ENCODE measurements around the gene HSFX2. TPM values are rescaled to one million over a fixed set of nuclear protein-coding genes. Genes with fewer than 3 reads are reported as not detected.
"Not testable (repeated sequence)": the region's sequence is repeated elsewhere in the genome, so short reads cannot be mapped to it uniquely, and the experiment has no call there.

The HSFX2 gene
- total and polyA plus RNA-seq, 4 donors = 0.31 to 0.61 (median 0.41) TPM; not detected in 1

GRCh38 chrX:149551245-149551938, 43.7 kb downstream of the HSFX2 start:
- H3K27me3 ChIP-seq (ENCODE audit: control insufficient read depth in 3 of 3, insufficient read depth in 3 of 3, low read length in 2 of 3); H3K9ac ChIP-seq (ENCODE audit: insufficient read depth in 1 of 2, low read length in 2 of 2); H3K9me3 ChIP-seq (ENCODE audit: control insufficient read depth in 4 of 4, insufficient read depth in 3 of 4, low read length in 3 of 4); DNase-seq; H3K4me1 ChIP-seq (ENCODE audit: control insufficient read depth in 5 of 5, insufficient read depth in 5 of 5, low read length in 5 of 5); ATAC-seq (ENCODE audit: insufficient read depth, low FRiP score); H3K36me3 ChIP-seq (ENCODE audit: control insufficient read depth in 4 of 4, insufficient read depth in 4 of 4, low read length in 4 of 4); H3K4me3 ChIP-seq; H3K27ac ChIP-seq (ENCODE audit: low read depth in 1 of 2, low read length in 1 of 2): not testable (repeated sequence)
- no CpG with 5 or more reads among the region's 4 CpGs for WGBS, 2 donors

- not testable (repeated sequence) for H3K9me3 ChIP-seq (ENCODE audit: control insufficient read depth in 4 of 4, insufficient read depth in 3 of 4, low read length in 3 of 4); DNase-seq; H3K4me3 ChIP-seq; H3K9ac ChIP-seq (ENCODE audit: insufficient read depth in 1 of 2, low read length in 2 of 2); H3K27ac ChIP-seq (ENCODE audit: low read depth in 1 of 2, low read length in 1 of 2); H3K4me1 ChIP-seq (ENCODE audit: control insufficient read depth in 5 of 5, insufficient read depth in 5 of 5, low read length in 5 of 5); H3K27me3 ChIP-seq (ENCODE audit: control insufficient read depth in 3 of 3, insufficient read depth in 3 of 3, low read length in 2 of 3); H3K36me3 ChIP-seq (ENCODE audit: control insufficient read depth in 4 of 4, insufficient read depth in 4 of 4, low read length in 4 of 4); ATAC-seq (ENCODE audit: insufficient read depth, low FRiP score)
- 86% methylated on average over 1 of the region's 1 CpG; no CpG with 5 or more reads in 1 of the 2 donors for WGBS, 2 donors
These were observed 44.7 kb downstream of the HSFX2 start for GRCh38 chrX:149550454-149550853.

- not testable (repeated sequence) for ATAC-seq (ENCODE audit: insufficient read depth, low FRiP score); H3K27ac ChIP-seq (ENCODE audit: low read depth in 1 of 2, low read length in 1 of 2); H3K4me3 ChIP-seq; DNase-seq; H3K9ac ChIP-seq (ENCODE audit: insufficient read depth in 1 of 2, low read length in 2 of 2); H3K36me3 ChIP-seq (ENCODE audit: control insufficient read depth in 4 of 4, insufficient read depth in 4 of 4, low read length in 4 of 4); H3K4me1 ChIP-seq (ENCODE audit: control insufficient read depth in 5 of 5, insufficient read depth in 5 of 5, low read length in 5 of 5); H3K27me3 ChIP-seq (ENCODE audit: control insufficient read depth in 3 of 3, insufficient read depth in 3 of 3, low read length in 2 of 3); H3K9me3 ChIP-seq (ENCODE audit: control insufficient read depth in 4 of 4, insufficient read depth in 3 of 4, low read length in 3 of 4)
- WGBS, 2 donors = 80% methylated on average over 1 of the region's 6 CpGs; no CpG with 5 or more reads in 1 of the 2 donors
These were observed 45.4 kb downstream of the HSFX2 start, which contains the start of gene HSFX3 for GRCh38 chrX:149549701-149550100. Gene HSFX3, minus strand, starts transcription at chrX:149549924. Its CDS starts 72 bp downstream, at chrX:149549852.

- not testable (repeated sequence) for ATAC-seq (ENCODE audit: insufficient read depth, low FRiP score); H3K9ac ChIP-seq (ENCODE audit: insufficient read depth in 1 of 2, low read length in 2 of 2); H3K4me3 ChIP-seq; H3K27me3 ChIP-seq (ENCODE audit: control insufficient read depth in 3 of 3, insufficient read depth in 3 of 3, low read length in 2 of 3); H3K36me3 ChIP-seq (ENCODE audit: control insufficient read depth in 4 of 4, insufficient read depth in 4 of 4, low read length in 4 of 4); DNase-seq; H3K4me1 ChIP-seq (ENCODE audit: control insufficient read depth in 5 of 5, insufficient read depth in 5 of 5, low read length in 5 of 5); H3K27ac ChIP-seq (ENCODE audit: low read depth in 1 of 2, low read length in 1 of 2); H3K9me3 ChIP-seq (ENCODE audit: control insufficient read depth in 4 of 4, insufficient read depth in 3 of 4, low read length in 3 of 4)
- WGBS, 2 donors = 38% methylated on average over 1 of the region's 3 CpGs; no CpG with 5 or more reads in 1 of the 2 donors
These were observed 47.3 kb downstream of the HSFX2 start for GRCh38 chrX:149547782-149548181.

GRCh38 chrX:149546962-149547361, 48.2 kb downstream of the HSFX2 start:
- H3K36me3 ChIP-seq (ENCODE audit: control insufficient read depth in 4 of 4, insufficient read depth in 4 of 4, low read length in 4 of 4); H3K4me1 ChIP-seq (ENCODE audit: control insufficient read depth in 5 of 5, insufficient read depth in 5 of 5, low read length in 5 of 5); H3K9me3 ChIP-seq (ENCODE audit: control insufficient read depth in 4 of 4, insufficient read depth in 3 of 4, low read length in 3 of 4); H3K9ac ChIP-seq (ENCODE audit: insufficient read depth in 1 of 2, low read length in 2 of 2); ATAC-seq (ENCODE audit: insufficient read depth, low FRiP score); H3K4me3 ChIP-seq; H3K27ac ChIP-seq (ENCODE audit: low read depth in 1 of 2, low read length in 1 of 2); DNase-seq; H3K27me3 ChIP-seq (ENCODE audit: control insufficient read depth in 3 of 3, insufficient read depth in 3 of 3, low read length in 2 of 3): not testable (repeated sequence)
- 79 to 100% methylated on average over 1 of the region's 1 CpG for WGBS, 2 donors

- not testable (repeated sequence) for ATAC-seq (ENCODE audit: insufficient read depth, low FRiP score); H3K36me3 ChIP-seq (ENCODE audit: control insufficient read depth in 4 of 4, insufficient read depth in 4 of 4, low read length in 4 of 4); H3K4me3 ChIP-seq; H3K4me1 ChIP-seq (ENCODE audit: control insufficient read depth in 5 of 5, insufficient read depth in 5 of 5, low read length in 5 of 5); H3K27ac ChIP-seq (ENCODE audit: low read depth in 1 of 2, low read length in 1 of 2); DNase-seq; H3K9me3 ChIP-seq (ENCODE audit: control insufficient read depth in 4 of 4, insufficient read depth in 3 of 4, low read length in 3 of 4); H3K9ac ChIP-seq (ENCODE audit: insufficient read depth in 1 of 2, low read length in 2 of 2); H3K27me3 ChIP-seq (ENCODE audit: control insufficient read depth in 3 of 3, insufficient read depth in 3 of 3, low read length in 2 of 3)
- 78 to 88% methylated on average over 13 to 22 of the region's 29 CpGs for WGBS, 2 donors
These were observed 49.3 kb downstream of the HSFX2 start for GRCh38 chrX:149545545-149546543.

All from lung (tissue), 10 donors.